ENCODE data around the gene SCYGR7. TPM values are rescaled to one million over a fixed set of nuclear protein-coding genes. Genes with fewer than 3 reads are reported as not detected.
A peak's percentile ranks its signal among the peaks of the same experiment; 100 is the strongest.

The SCYGR7 gene
- total RNA-seq, 1 donor from 2014 or later: not detected

DNA sequence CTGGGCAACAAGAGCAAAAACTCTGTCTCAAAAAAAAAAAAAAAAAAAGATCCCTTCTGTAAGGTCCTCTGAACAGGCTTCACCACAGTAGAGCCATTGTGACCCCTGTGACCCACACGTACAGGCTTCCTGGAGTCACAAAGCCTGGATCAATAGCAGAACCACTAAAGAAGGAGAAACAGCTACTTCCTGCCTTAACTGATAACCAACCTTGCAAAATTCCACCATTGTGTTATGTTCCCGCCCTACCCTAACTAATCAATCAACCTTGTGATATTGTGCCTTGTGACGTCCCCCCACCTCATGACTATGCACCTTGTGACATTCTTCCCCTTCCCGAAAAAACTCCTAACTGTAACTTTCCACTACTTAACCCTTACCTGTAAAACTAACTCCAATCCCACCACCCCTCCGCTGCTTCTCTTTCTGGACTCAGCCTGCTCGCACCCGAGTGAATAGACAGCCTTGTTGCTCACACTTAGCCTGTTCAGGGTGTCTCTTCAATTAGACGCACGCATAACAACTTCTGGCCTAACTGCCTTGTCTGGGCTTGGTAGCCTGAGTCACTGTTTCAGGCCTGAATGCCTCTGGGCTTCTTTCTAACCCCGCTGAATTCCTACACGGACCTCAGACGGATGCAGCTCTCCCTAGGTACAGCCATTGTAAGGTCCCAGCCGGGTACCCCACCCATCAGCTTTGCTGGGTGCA lies 31.4 kb downstream of the SCYGR7 start:
- Mint-ChIP-seq H3K4me3 (ENCODE audit: unreplicated experiment) (no peak overlapping the region), H3K36me3 (ENCODE audit: low read depth, unreplicated experiment) (no peaks in the 10 kb centered on the region), H3K4me1 (ENCODE audit: unreplicated experiment) (peaks cover 12% of the 10 kb centered on the region), H3K27me3 (ENCODE audit: unreplicated experiment) (peaks cover 2% of the 10 kb centered on the region), H3K27ac (ENCODE audit: unreplicated experiment) (peak overlapping the region; percentile 91), H3K9me3 (ENCODE audit: unreplicated experiment) (no peaks in the 10 kb centered on the region)
- DNase-seq (ENCODE audit: low spot score): peak; percentile 27
- TF ChIP-seq, protein P1, sequence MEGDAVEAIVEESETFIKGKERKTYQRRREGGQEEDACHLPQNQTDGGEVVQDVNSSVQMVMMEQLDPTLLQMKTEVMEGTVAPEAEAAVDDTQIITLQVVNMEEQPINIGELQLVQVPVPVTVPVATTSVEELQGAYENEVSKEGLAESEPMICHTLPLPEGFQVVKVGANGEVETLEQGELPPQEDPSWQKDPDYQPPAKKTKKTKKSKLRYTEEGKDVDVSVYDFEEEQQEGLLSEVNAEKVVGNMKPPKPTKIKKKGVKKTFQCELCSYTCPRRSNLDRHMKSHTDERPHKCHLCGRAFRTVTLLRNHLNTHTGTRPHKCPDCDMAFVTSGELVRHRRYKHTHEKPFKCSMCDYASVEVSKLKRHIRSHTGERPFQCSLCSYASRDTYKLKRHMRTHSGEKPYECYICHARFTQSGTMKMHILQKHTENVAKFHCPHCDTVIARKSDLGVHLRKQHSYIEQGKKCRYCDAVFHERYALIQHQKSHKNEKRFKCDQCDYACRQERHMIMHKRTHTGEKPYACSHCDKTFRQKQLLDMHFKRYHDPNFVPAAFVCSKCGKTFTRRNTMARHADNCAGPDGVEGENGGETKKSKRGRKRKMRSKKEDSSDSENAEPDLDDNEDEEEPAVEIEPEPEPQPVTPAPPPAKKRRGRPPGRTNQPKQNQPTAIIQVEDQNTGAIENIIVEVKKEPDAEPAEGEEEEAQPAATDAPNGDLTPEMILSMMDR (IDR thresholded peaks at IDR 0.05; ENCODE audit: unreplicated experiment): no peak

DNA sequence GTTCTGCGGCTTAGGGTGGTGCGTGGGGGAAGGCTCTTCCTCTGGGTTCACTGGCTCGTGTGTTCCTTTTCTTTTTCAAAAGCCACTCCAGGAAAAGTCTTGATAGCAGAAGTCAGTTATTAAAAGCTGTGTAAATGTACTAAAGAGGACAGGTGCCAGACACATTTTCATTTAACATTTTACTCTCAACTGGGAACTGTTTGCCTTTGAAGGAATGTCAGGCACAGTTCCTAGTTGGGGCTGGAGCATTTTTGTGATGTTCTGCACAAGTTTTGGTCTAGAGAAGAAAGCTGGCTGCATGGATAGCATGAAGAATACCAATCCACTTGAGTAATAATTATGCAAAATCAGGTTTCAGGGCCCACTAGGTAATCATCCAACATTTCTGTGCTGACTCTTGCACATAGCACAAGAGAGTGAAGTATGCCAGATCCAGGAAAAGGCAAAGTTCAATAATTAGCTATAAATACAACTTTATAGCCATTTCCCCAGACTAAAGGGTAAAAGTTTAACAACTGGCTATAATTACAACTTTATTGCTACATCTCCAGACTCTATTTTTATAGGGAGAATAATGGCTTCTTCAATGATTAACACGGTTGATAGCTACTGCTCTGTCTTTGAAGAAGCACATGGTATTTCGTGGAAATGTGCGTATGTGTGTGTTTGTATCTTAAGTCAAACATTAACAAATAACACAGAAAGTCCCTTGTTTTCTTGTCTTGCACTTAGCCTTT lies 33.8 kb downstream of the SCYGR7 start:
- Mint-ChIP-seq H3K36me3 (ENCODE audit: low read depth, unreplicated experiment) (no peaks in the 10 kb centered on the region), H3K4me1 (ENCODE audit: unreplicated experiment) (peaks cover 18% of the 10 kb centered on the region), H3K27ac (ENCODE audit: unreplicated experiment) (no peak overlapping the region), H3K27me3 (ENCODE audit: unreplicated experiment) (no peaks in the 10 kb centered on the region), H3K9me3 (ENCODE audit: unreplicated experiment) (no peaks in the 10 kb centered on the region), H3K4me3 (ENCODE audit: unreplicated experiment) (no peak overlapping the region)
- DNase-seq (ENCODE audit: low spot score): no peak
- TF ChIP-seq, protein P1 (IDR thresholded peaks at IDR 0.05; ENCODE audit: unreplicated experiment): no peak

DNA sequence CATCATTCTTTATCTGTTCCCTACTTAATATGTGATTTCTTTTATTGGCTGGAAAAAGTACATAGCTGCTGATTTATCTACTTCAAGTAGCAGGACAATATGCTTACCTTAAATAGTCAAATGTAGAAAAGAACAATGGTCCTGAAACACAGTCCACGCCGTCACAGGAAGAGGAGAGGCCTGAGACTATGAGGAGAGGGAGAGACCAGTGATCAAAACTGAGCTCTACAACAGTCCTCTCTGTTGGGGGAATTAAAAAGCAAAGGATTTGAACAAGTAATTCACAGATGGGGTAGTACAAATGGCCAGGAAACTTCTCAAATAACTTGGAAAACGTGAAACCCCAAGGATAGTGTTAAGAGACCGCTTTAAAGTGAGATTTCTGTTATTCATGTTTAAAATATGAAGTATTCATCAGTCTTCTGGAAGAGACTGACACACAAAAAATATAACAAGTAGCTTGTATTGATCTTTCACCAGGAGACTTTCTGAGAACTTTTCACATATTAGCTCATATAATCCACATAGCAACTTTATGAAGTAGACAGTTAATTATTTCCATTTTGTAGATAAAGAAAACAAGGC lies 37.7 kb downstream of the SCYGR7 start:
- H3K27me3 Mint-ChIP-seq (ENCODE audit: unreplicated experiment): no peaks in the 10 kb centered on the region
- TF ChIP-seq, protein P1 (IDR thresholded peaks at IDR 0.05; ENCODE audit: unreplicated experiment): no peak
- no peaks in the 10 kb centered on the region for H3K9me3 Mint-ChIP-seq (ENCODE audit: unreplicated experiment)
- no peaks in the 10 kb centered on the region for H3K36me3 Mint-ChIP-seq (ENCODE audit: low read depth, unreplicated experiment)
- H3K4me1 Mint-ChIP-seq (ENCODE audit: unreplicated experiment): peaks cover 6% of the 10 kb centered on the region
- no peak for DNase-seq (ENCODE audit: low spot score)
- peak overlapping the region; percentile 26 for H3K27ac Mint-ChIP-seq (ENCODE audit: unreplicated experiment)
- no peak overlapping the region for H3K4me3 Mint-ChIP-seq (ENCODE audit: unreplicated experiment)

DNA sequence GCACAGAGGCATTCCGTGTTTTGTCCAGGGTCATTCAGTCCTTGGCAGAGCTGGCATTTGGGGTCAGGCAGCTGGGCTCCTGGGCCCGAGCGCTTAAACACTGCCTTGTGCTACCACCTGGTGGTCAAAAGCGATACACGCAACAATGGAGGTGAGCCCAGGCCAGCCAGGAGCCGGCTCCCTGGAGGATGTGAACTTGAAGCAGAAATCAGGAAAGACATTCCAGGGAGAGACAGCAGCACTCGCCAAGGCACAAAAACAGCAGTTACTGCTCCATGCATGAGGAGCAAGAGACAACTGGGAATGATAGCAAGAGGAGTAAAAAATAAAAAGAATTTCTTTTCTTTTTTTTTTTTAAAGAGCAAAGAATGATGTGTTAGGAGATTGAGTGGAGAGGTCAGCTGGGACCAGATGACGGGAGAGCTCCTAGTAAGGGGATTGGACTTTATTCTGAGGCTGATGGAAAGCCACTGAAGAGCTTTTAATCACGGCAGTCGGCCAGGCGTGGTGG lies 38.3 kb downstream of the SCYGR7 start:
- H3K27me3 Mint-ChIP-seq (ENCODE audit: unreplicated experiment): no peaks in the 10 kb centered on the region
- no peaks in the 10 kb centered on the region for H3K9me3 Mint-ChIP-seq (ENCODE audit: unreplicated experiment)
- peaks cover 6% of the 10 kb centered on the region for H3K4me1 Mint-ChIP-seq (ENCODE audit: unreplicated experiment)
- H3K27ac Mint-ChIP-seq (ENCODE audit: unreplicated experiment): peak overlapping the region; percentile 26
- TF ChIP-seq, protein P1 (IDR thresholded peaks at IDR 0.05; ENCODE audit: unreplicated experiment): peak; percentile 81
- no peaks in the 10 kb centered on the region for H3K36me3 Mint-ChIP-seq (ENCODE audit: low read depth, unreplicated experiment)
- no peak overlapping the region for H3K4me3 Mint-ChIP-seq (ENCODE audit: unreplicated experiment)
- DNase-seq (ENCODE audit: low spot score): peak; percentile 87

All from endothelial cell (in vitro differentiated cells).